CD8-positive, alpha-beta memory T cell (primary cell): ENCODE data around the gene ATG10. TPM values are rescaled to one million over a fixed set of nuclear protein-coding genes. Genes with fewer than 3 reads are reported as not detected.

Experiments used
- CTCF ChIA-PET: fragments of 350-600 bp; sonication (Branson Sonifier 250); formaldehyde crosslinking; loops from one replicate; lab custom pipeline; 2021; ENCODE audit warnings: antibody characterized with exemption; lab: Charles Lee
- POLR2A ChIA-PET: fragments of 350-600 bp; sonication (Branson Sonifier 250); formaldehyde crosslinking; loops from one replicate; lab custom pipeline; 2021; ENCODE audit warnings: antibody characterized with exemption; lab: Charles Lee
- DNase-seq, 5 donors: peaks; one replicate each; pipeline versions ENCODE4 v3.0.0 to v3.0.0-alpha.2; 2020 to 2022; ENCODE audit warnings: mixed read lengths in 1 of 5
- H3K27ac ChIP-seq: one replicate; pipeline ENCODE4 v1.7.0; 2013; ENCODE audit warnings: low read depth, mild to moderate bottlenecking, low read length, moderate library complexity
- H3K27me3 ChIP-seq: 2 replicates; pipeline ENCODE4 v1.7.0; 2013; ENCODE audit warnings: low read length, mild to moderate bottlenecking; ENCODE audit not compliant: insufficient read depth, poor library complexity, severe bottlenecking
- H3K36me3 ChIP-seq: 2 replicates; pipeline ENCODE4 v1.7.0; 2013; ENCODE audit warnings: mild to moderate bottlenecking, low read length, moderate library complexity; ENCODE audit not compliant: insufficient read depth
- H3K4me1 ChIP-seq: 2 replicates; pipeline ENCODE4 v1.7.0; 2013; ENCODE audit warnings: mild to moderate bottlenecking, low read length, moderate library complexity; ENCODE audit not compliant: insufficient read depth
- H3K4me3 ChIP-seq: 2 replicates; pipeline ENCODE4 v1.7.0; 2013; ENCODE audit warnings: mild to moderate bottlenecking, low read length
- H3K9me3 ChIP-seq: 2 replicates; pipeline ENCODE4 v1.7.0; 2013; ENCODE audit warnings: mild to moderate bottlenecking, low read length
- H3K27ac Mint-ChIP-seq, 8 donors: one replicate each; pipeline ENCODE4 v1.8.0; 2020 to 2021; ENCODE audit warnings: mixed read lengths in 8 of 8, mild to moderate bottlenecking in 6 of 8, inconsistent platforms in 3 of 8, moderate library complexity in 3 of 8
- H3K27me3 Mint-ChIP-seq, 2 donors: one replicate each; pipeline ENCODE4 v1.8.0; 2020 to 2021; ENCODE audit warnings: mixed read lengths in 2 of 2, mild to moderate bottlenecking in 1 of 2, moderate library complexity in 1 of 2
- H3K36me3 Mint-ChIP-seq, 3 donors: one replicate each; pipeline ENCODE4 v1.8.0; 2020 to 2021; ENCODE audit warnings: mixed read lengths in 3 of 3, inconsistent platforms in 1 of 3, mild to moderate bottlenecking in 1 of 3
- H3K4me1 Mint-ChIP-seq, 3 donors: one replicate each; pipeline ENCODE4 v1.8.0; 2020 to 2021; ENCODE audit warnings: mixed read lengths in 3 of 3, inconsistent platforms in 1 of 3, mild to moderate bottlenecking in 1 of 3
- H3K4me3 Mint-ChIP-seq, 7 donors: one replicate each; pipeline ENCODE4 v1.8.0; 2020 to 2021; ENCODE audit warnings: mixed read lengths in 7 of 7, mild to moderate bottlenecking in 6 of 7, moderate library complexity in 4 of 7, inconsistent platforms in 2 of 7
- H3K9me3 Mint-ChIP-seq, 5 donors: one replicate each; pipeline ENCODE4 v1.8.0; 2020 to 2022; ENCODE audit warnings: mixed read lengths in 5 of 5, mild to moderate bottlenecking in 3 of 5, moderate library complexity in 2 of 5, inconsistent platforms in 1 of 5
- polyA plus RNA-seq: library from polyadenylated mRNA; unstranded; fragments of 300-500 nt; fragmentation: Illumina TruSeq; gene quantifications from one replicate; pipeline ENCODE4 v1.2.3, GENCODE V29; 2021
- total RNA-seq, 2 experiments: library from RNA; stranded (reverse); gene quantifications; one replicate each; pipeline ENCODE4 v1.2.3, GENCODE V29; 2021

The ATG10 gene
- total and polyA plus RNA-seq, 3 experiments from 2014 or later: 8.3 to 10.3 (median 8.8) TPM

DNA sequence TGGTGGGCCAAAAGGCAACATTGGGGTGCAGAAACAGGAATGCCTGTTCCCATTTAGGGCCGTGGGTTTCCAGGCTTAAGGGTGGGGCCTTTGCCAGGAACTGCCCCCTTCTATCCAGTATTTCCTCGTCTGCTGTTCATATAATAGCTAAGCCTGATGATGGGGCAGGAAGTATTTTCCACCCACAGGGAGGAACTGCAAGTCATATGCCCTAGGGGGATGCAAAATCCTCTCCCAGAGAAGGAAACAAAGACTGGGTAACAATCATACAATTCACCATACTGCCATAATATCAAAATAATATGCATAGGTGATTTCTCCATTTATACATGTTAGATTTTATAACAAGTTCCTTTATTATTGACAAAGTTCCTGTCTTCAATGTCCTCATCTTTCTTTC lies 326.8 kb downstream of the ATG10 start:
- Histone ChIP-seq H3K27ac (no peak overlapping the region), H3K36me3 (no peaks in the 10 kb centered on the region), H3K9me3 (no peaks in the 10 kb centered on the region), H3K4me1 (no peaks in the 10 kb centered on the region), H3K4me3 (no peak overlapping the region), H3K27me3 (no peaks in the 10 kb centered on the region)
- H3K4me1 Mint-ChIP-seq: no peaks in the 10 kb centered on the region
- DNase-seq: no peak
- POLR2A ChIA-PET: no interaction called here
- CTCF ChIA-PET: no interaction called here
- no peaks in the 10 kb centered on the region for H3K27me3 Mint-ChIP-seq
- no peak overlapping the region for H3K4me3 Mint-ChIP-seq
- no peak overlapping the region for H3K27ac Mint-ChIP-seq
- no peaks in the 10 kb centered on the region for H3K36me3 Mint-ChIP-seq
- peaks cover 0 to 4% (median 2%) of the 10 kb centered on the region in 5 donors for H3K9me3 Mint-ChIP-seq

DNA sequence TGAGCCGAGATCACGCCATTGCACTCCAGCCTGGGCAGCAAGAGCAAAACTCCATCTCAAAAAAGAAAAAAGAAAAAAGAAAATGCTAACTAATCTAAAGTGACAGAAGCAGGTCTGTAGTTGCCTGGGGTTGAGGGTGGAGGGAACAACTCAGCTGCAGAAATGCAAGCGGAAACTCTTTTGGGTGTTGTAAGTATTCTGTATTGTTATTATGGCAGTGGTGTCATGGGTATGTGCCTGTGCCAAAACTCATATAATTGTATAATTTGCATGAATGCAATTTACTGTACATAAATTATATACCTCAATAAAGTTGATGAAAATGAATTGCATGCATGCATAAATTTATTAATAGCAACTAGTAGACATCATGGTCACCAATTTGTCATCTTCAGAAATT lies 329.4 kb downstream of the ATG10 start:
- no peak overlapping the region for H3K4me3 Mint-ChIP-seq
- POLR2A ChIA-PET: no interaction called here
- H3K9me3 Mint-ChIP-seq: peaks cover 0 to 4% (median 2%) of the 10 kb centered on the region in 5 donors
- H3K27ac Mint-ChIP-seq: no peak overlapping the region
- H3K4me1 Mint-ChIP-seq: no peaks in the 10 kb centered on the region
- no peaks in the 10 kb centered on the region for H3K9me3 ChIP-seq
- H3K27me3 Mint-ChIP-seq: no peaks in the 10 kb centered on the region
- no peak for DNase-seq
- no peaks in the 10 kb centered on the region for H3K4me1 ChIP-seq
- CTCF ChIA-PET: no interaction called here
- no peaks in the 10 kb centered on the region for H3K36me3 ChIP-seq
- H3K27ac ChIP-seq: no peak overlapping the region
- no peaks in the 10 kb centered on the region for H3K27me3 ChIP-seq
- H3K36me3 Mint-ChIP-seq: peaks cover 0 to 2% (median 0%) of the 10 kb centered on the region in 3 donors
- no peak overlapping the region for H3K4me3 ChIP-seq

Other genes with a start within 250 kb of the ATG10 start
- gene SSBP2, start 220.9 kb upstream of the ATG10 start, total RNA-seq: 10 to 100 TPM in 1 of 2 experiments, 1 to 10 TPM in 1; 9.2 to 10.4 TPM
- 21.8 TPM for gene SSBP2, start 220.9 kb upstream of the ATG10 start, polyA plus RNA-seq